MG63 (cell line): Measurements from ENCODE around the gene ABCD1. TPM values are rescaled to one million over a fixed set of nuclear protein-coding genes. Genes with fewer than 3 reads are reported as not detected.

Experiments
- DNase-seq: peaks from one replicate; pipeline ENCODE4 v3.0.0-alpha.2; 2020
- H3K27me3 ChIP-seq: fragments of 250-450 bp; sonication (Bioruptor Pico); 2 replicates; pipeline ENCODE4 v1.5.1; 2020; ENCODE audit warnings: mild to moderate bottlenecking, moderate library complexity
- H3K36me3 ChIP-seq: fragments of 250-450 bp; sonication (Bioruptor Pico); 2 replicates; pipeline ENCODE4 v1.5.1; 2020; ENCODE audit warnings: mild to moderate bottlenecking, moderate library complexity
- H3K4me3 ChIP-seq: fragments of 250-450 bp; sonication (Bioruptor Pico); 2 replicates; pipeline ENCODE4 v1.5.1; 2020; ENCODE audit warnings: mild to moderate bottlenecking, moderate library complexity
- H3K9me3 ChIP-seq: fragments of 250-450 bp; sonication (Bioruptor Pico); 2 replicates; pipeline ENCODE4 v1.5.1; 2020; ENCODE audit warnings: mild to moderate bottlenecking, moderate library complexity
- total RNA-seq: library from RNA; depleted of rRNA; stranded (reverse); fragments of >200 nt; shearing (Covaris generic); gene quantifications from 2 replicates; pipeline ENCODE4 v1.2.3, GENCODE V29; 2014; ENCODE audit warnings: low replicate concordance

The ABCD1 gene
- total RNA-seq, 1 experiment from 2014 or later, result 28.8 TPM

DNA sequence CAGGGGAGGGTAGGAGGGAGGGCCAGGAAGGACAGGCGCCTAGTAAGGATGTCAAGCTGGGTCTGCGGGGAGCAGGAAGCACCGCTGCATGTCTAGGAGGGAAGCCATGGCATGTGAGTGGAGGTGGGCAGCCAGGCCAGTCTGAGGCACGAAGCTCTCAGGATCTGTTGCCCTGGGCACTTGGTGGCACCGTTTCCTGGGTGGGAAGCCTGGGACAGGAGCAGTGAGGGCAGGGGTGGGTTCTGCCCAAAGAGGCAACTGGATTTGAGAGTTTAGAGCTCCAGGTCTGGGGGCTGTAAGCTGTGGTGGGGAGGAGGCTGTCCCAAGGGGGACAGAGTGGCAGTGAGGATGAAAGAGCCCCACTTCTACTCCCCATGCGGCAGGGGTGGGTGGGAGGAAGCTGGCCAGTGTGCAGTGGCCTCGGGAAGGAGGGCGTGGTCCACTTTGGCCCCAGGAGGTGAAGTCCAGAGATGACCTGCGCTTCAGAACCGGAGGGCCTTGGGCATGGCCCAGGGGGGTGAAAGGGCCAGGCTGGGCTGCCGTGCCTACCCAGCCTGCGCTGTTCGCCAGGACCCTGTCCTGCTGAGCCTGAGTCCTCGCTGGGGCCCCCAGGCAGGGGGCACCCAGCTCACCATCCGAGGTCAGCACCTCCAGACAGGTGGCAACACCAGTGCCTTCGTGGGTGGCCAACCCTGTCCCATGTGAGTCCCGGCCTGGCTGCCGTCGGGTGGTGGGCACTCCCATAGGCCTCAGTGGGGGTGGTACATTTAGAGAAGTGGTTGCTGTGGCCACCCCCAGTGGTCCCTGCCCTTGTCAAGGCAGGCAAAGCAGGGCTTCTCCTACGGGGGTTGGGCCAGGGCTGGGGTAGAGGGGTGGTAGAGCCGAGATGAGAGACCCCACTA, 47.9 kb downstream of the ABCD1 start:
- H3K27me3 ChIP-seq, result no peaks in the 10 kb centered on the region
- DNase-seq, result no peak
- no peak overlapping the region for H3K4me3 ChIP-seq
- H3K9me3 ChIP-seq, result no peaks in the 10 kb centered on the region
- no peaks in the 10 kb centered on the region for H3K36me3 ChIP-seq

DNA sequence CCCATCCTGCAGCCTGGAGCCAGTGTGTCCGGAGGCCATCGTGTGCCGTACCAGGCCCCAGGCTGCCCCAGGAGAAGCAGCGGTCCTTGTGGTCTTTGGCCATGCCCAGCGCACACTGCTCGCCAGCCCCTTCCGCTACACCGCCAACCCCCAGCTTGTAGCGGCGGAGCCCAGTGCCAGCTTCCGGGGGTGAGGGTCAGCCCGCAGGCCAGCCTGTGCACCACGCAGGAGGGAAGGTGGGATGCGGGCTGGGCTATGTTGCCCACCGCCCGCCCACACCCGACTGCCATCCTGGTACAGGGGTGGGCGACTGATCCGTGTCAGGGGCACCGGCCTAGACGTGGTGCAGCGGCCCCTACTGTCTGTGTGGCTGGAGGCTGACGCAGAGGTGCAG, 48.6 kb downstream of the ABCD1 start:
- H3K27me3 ChIP-seq, result no peaks in the 10 kb centered on the region
- no peak for DNase-seq
- H3K4me3 ChIP-seq, result no peak overlapping the region
- no peaks in the 10 kb centered on the region for H3K9me3 ChIP-seq
- H3K36me3 ChIP-seq, result no peaks in the 10 kb centered on the region

DNA sequence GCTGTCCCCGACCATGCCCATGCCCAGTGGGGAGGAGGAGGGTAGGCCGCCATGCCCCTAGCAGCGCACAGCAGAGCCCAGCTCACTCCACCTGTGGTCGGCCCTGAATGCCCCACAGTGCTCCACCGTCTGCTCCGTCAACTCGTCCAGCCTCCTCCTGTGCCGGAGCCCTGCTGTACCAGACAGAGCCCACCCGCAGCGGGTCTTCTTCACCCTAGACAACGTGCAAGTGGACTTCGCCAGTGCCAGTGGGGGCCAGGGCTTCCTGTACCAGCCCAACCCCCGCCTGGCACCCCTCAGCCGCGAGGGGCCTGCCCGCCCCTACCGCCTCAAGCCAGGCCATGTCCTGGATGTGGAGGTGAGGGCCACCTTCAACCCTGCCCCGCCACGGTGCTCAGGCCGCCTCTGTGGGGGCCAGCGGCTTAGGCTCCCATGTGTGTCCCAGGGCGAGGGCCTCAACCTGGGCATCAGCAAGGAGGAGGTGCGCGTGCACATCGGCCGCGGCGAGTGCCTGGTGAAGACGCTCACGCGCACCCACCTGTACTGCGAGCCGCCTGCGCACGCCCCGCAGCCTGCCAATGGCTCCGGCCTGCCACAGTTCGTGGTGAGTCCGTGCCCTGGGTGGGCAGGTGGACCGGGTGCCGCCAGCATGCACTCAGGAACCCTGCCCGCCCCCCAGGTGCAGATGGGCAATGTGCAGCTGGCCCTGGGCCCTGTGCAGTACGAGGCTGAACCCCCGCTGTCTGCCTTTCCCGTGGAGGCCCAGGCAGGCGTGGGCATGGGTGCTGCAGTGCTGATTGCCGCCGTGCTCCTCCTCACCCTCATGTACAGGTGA, 49.3 kb downstream of the ABCD1 start:
- no peak for DNase-seq
- no peaks in the 10 kb centered on the region for H3K27me3 ChIP-seq
- no peaks in the 10 kb centered on the region for H3K36me3 ChIP-seq

DNA sequence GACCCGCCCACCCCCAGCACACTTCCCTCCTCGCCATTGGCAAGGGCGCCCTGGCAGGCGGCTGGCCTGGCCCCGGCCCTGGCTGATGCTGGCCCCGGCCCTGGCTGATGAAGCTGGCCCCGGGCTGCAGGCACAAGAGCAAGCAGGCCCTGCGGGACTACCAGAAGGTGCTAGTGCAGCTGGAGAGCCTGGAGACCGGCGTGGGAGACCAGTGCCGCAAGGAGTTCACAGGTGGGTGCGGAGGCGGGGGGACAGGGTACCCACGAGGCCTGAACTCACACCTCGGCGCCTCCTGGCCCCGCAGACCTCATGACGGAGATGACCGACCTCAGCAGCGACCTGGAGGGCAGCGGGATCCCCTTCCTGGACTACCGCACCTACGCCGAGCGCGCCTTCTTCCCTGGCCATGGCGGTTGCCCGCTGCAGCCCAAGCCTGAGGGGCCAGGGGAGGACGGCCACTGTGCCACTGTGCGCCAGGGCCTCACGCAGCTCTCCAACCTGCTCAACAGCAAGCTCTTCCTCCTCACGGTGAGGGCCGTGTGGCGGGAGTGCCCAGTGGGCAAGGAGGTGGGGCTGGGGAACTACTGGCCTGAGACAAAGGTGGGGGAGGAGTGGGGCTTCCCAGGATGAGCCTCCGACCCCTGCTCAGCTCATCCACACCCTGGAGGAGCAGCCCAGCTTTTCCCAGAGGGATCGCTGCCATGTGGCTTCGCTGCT, 50.1 kb downstream of the ABCD1 start:
- Histone ChIP-seq H3K4me3 (no peak overlapping the region), H3K9me3 (no peaks in the 10 kb centered on the region), H3K36me3 (no peaks in the 10 kb centered on the region), H3K27me3 (no peaks in the 10 kb centered on the region)
- DNase-seq, result no peak

More for the DNA sequence above, 49.3 kb downstream of the ABCD1 start:
- H3K9me3 ChIP-seq, result no peaks in the 10 kb centered on the region
- H3K4me3 ChIP-seq, result no peak overlapping the region

DNA sequence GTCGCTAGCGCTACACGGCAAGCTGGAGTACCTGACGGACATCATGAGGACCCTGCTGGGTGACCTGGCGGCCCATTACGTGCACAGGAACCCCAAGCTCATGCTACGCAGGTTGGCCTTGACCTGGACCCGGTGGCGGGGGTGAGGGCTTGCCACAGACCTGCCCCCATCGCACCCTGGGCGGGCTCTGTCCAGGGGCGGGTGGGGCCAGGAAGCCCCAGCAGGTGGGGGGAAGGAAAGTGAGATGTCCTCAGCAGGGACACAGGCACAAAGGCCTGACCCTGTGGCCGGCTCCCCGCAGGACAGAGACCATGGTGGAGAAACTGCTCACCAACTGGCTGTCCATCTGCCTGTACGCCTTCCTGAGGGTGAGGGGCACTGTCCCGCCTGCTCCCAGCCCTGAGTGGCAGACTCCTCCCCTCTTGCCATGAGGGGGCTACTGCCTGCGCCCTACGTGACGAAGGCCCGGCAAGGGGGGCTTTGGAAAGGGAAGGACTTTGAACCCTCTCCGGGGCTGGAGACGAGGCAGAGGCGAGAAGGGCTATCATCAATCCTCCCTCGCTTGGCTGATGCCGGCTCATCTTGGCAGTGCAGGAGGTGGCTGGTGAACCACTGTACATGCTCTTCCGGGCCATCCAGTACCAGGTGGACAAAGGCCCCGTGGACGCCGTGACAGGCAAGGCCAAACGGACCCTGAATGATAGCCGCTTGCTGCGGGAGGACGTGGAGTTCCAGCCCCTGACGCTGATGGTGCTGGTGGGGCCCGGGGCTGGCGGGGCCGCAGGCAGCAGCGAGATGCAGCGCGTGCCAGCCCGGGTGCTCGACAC, 50.9 kb downstream of the ABCD1 start:
- no peak overlapping the region for H3K4me3 ChIP-seq
- DNase-seq, result no peak
- no peaks in the 10 kb centered on the region for H3K36me3 ChIP-seq
- no peaks in the 10 kb centered on the region for H3K9me3 ChIP-seq
- H3K27me3 ChIP-seq, result no peaks in the 10 kb centered on the region

DNA sequence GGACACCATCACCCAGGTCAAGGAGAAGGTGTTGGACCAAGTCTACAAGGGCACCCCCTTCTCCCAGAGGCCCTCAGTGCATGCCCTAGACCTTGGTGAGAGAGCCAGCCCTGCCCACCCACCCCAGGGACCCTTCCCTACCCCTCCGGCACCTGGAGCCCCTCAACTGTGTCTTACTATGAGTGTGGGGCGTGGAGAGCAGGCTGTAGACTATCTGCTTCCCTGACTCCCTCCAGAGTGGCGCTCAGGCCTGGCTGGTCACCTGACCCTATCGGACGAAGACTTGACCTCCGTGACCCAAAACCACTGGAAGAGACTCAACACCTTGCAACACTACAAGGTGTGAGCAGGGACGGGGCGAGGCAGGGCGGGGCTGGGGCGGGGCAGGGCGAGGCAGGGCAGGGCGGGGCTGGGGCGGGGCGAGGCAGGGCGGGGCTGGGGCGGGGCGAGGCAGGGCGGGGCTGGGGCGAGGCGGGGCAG, 51.5 kb downstream of the ABCD1 start:
- Histone ChIP-seq H3K9me3 (no peaks in the 10 kb centered on the region), H3K36me3 (no peaks in the 10 kb centered on the region), H3K27me3 (no peaks in the 10 kb centered on the region), H3K4me3 (no peak overlapping the region)
- DNase-seq, result no peak

DNA sequence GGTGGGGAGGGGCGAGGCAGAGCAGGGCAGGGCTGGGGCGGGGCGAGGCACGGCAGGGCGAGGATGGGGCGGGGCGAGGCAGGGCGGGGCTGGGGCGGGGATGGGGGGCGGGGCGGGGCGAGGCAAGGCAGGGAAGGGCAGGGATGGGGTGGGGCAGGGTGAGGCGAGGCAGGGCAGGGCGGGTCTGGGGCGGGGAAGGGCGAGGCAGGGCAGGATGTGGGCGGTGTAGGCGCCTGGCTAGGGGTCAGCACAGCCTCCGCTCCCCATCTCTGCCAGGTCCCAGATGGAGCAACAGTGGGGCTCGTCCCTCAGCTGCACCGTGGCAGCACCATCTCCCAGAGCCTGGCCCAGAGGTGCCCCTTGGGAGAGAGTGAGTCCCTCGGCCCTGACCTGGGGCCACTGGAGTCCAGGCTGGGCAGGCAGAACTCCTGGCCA, 52.0 kb downstream of the ABCD1 start:
- Histone ChIP-seq H3K9me3 (no peaks in the 10 kb centered on the region), H3K36me3 (no peaks in the 10 kb centered on the region), H3K27me3 (no peaks in the 10 kb centered on the region), H3K4me3 (no peak overlapping the region)
- no peak for DNase-seq

DNA sequence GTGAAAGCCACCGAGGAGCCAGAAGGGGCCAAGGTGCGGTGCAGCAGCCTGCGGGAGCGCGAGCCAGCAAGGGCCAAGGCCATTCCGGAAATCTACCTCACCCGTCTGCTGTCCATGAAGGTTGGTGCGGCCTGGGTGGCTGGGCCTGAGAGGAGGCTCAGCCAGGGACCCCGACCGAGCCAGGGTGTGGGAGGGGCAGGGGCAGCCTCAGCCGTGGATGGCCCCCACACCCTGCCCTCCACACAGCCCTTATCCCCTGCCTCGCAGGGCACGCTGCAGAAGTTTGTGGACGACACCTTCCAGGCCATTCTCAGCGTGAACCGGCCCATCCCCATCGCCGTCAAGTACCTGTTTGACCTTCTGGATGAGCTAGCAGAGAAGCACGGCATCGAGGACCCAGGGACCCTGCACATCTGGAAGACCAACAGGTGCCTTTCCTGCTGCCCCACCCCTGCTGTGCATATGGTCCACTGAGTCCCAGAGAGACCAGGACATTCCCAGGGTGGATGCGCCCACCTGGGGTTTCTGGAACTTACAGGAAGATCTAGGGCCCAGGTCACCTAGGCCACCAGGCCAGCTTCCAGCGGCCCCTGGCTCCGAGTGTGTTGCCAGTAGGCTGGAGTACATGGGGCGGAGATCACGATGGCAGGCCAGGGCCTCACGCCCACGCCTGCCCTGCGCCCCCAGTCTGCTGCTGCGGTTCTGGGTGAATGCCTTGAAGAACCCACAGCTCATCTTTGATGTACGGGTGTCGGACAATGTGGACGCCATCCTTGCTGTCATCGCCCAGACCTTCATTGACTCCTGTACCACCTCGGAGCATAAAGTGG, 52.8 kb downstream of the ABCD1 start:
- DNase-seq, result no peak
- no peak overlapping the region for H3K4me3 ChIP-seq
- H3K27me3 ChIP-seq, result no peaks in the 10 kb centered on the region
- H3K9me3 ChIP-seq, result no peaks in the 10 kb centered on the region
- H3K36me3 ChIP-seq, result no peaks in the 10 kb centered on the region

DNA sequence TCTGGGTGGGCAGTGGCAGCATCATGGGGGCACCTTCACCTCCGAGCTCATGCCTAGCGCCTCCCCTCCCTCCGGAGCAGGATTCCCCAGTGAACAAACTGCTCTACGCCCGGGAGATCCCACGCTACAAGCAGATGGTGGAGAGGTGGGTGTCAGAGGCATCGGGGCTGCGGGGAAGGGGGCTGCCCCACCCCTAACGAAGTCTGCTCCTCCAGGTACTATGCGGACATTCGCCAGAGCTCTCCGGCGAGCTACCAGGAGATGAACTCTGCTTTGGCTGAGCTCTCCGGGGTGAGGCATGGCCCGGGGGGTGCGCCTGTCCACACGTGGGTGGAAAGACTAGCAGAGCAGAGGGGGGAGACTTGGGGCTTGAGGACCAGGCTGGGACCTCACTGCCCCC, 53.5 kb downstream of the ABCD1 start:
- Histone ChIP-seq H3K9me3 (no peaks in the 10 kb centered on the region), H3K36me3 (no peaks in the 10 kb centered on the region), H3K4me3 (no peak overlapping the region), H3K27me3 (no peaks in the 10 kb centered on the region)
- no peak for DNase-seq

DNA sequence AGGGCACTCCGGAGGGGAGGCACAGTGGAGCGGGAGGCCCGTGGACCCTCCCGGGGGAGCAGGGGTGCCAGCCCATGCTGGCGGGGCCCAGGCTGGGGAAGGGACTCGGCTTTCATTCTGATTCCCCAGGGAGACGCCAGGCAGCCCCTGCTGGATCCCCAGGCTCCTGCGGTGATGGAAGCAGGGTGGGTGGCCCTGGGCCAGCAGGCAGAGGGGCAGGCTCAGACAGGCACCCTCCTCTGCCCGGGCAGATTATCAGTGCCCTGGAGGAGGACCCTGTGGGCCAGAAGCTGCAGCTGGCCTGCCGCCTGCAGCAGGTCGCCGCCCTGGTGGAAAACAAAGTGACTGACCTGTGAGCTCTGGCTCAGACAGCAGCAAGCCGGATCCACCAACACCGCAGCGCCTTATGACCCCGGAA, 54.0 kb downstream of the ABCD1 start:
- no peak for DNase-seq
- Histone ChIP-seq H3K36me3 (no peaks in the 10 kb centered on the region), H3K4me3 (no peak overlapping the region), H3K27me3 (no peaks in the 10 kb centered on the region), H3K9me3 (no peaks in the 10 kb centered on the region)

DNA sequence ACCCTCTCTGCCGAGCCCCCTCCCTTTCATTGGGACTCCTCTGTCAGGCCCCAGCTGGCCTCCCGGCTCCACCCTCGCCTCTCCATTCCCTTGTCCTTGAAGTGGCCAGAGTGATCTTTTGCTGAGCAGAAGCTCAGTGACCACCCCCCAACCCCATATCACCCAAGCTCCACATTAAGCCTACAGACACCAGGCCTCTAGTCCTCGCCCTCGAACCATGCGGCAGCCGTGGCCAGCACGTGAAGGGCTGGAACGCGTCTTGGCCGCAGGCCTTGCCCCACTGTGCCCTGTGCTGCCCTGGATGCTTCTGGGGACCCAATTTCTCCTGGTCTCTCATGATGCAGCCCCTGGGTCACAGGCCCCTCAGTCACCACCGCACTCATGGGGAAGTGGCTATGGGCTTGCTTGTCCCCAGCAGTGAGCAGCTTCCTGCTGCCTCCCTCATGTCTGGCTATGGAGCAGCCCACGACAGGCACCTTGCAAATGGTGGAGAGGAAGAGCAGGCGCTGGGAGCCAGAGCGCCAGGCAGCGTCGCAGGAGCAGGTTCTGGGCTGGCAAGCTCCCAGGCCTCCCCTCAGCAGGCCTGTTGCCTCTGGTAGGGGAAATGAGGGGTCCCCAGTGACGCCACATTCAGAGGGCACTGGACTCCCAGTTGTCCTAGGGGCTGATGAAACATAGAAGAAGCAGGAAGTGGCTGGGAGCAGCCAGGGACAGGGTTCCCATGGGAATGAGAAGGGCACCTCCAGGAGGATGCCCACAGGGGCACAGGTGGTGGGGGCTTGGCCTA, 55.4 kb downstream of the ABCD1 start:
- no peaks in the 10 kb centered on the region for H3K27me3 ChIP-seq
- DNase-seq, result no peak
- H3K9me3 ChIP-seq, result no peaks in the 10 kb centered on the region
- H3K36me3 ChIP-seq, result no peaks in the 10 kb centered on the region
- no peak overlapping the region for H3K4me3 ChIP-seq

DNA sequence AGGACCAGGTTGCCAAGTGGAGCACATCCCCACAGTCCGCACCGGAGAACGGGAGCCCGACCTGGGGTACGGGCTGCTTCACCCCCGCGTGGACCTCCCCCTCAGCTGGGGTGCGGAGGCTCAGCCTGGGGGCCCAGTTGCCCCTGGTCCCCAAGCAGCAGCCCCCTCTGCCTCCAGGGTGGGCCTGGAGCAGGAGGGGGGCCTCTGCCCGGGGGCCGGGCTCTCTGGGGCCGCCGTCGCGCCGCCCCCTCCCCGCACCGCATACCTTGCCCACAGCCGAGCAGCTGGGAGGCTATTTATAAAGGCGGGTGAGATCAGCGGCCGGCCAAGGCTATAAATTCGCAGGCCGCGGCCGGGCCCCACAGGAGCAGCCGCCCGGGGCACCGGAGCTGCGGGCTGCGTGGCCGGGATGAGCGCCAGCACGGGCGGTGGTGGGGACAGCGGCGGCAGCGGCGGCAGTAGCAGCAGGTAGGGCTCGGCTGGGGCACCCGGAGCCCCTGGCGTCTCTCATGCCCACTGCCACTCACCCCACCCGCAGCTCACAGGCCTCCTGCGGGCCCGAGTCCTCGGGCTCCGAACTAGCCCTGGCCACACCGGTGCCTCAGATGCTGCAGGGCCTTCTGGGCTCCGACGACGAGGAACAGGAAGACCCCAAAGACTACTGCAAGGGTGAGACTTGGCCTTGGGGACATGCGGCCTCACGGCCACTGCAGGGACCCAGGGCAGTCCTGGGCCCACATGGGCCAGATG, 56.2 kb downstream of the ABCD1 start, which contains the start of gene SRPK3:
SRPK3 (plus strand) TSS at position 364 of the 750 bp plus-strand sequence; CDS start at position 410, 46 bp downstream.
- Histone ChIP-seq H3K9me3 (no peaks in the 10 kb centered on the region), H3K4me3 (no peak within 1 kb of the TSS), H3K27me3 (no peaks in the 10 kb centered on the region), H3K36me3 (no peaks in the 10 kb centered on the region)
- no peak for DNase-seq

DNA sequence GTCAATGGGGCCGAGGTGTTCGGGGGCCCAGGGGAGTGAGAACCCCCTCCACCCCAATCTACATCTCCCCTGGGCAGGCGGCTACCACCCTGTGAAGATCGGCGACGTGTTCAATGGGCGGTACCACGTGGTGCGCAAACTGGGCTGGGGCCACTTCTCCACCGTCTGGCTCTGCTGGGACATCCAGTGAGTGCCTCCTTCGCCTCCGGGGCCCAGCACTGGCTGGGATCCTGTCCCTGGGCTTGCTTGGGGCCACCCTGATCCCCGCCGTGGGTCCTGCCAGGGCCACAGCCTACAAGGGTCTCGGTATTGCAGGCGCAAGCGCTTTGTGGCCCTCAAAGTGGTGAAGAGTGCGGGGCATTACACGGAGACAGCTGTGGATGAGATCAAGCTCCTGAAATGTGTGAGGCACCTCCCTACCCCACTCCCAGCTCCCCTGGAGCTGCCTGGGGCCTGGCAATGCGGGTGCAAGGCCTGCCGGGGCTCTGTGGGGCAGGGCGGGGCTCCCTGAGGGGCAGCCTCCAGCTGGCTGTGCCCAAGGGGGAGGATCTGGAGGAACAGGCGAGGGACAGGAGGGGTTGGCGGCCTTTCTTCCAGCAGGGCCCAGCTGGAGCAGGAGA, 56.9 kb downstream of the ABCD1 start:
- DNase-seq, result no peak
- no peaks in the 10 kb centered on the region for H3K27me3 ChIP-seq
- H3K4me3 ChIP-seq, result no peak overlapping the region
- no peaks in the 10 kb centered on the region for H3K9me3 ChIP-seq
- no peaks in the 10 kb centered on the region for H3K36me3 ChIP-seq

DNA sequence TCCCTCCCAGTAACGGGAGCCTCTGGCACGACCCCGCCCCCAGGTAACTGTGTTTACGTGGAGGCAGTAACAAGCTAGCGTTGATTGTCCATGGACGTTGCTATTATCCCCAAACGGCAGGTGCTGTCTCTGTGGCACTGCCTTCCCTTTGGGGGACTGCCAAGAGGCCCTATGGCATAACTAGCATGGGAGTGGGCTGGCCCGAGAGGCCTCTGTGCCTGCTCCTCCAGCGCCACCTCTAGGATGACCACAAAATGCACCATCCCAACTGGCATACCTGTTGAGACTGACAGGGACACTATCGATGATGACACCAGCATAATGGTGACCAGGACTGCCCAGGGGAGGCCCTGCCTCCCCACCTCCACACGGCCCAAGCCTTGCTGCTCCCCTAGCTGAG, 57.7 kb downstream of the ABCD1 start:
- Histone ChIP-seq H3K36me3 (no peaks in the 10 kb centered on the region), H3K4me3 (no peak overlapping the region), H3K9me3 (no peaks in the 10 kb centered on the region), H3K27me3 (no peaks in the 10 kb centered on the region)
- DNase-seq, result no peak
